ENCODE results near the gene BCL7A. TPM values are rescaled to one million over a fixed set of nuclear protein-coding genes. Genes with fewer than 3 reads are reported as not detected.

The BCL7A gene
- total and polyA plus RNA-seq, 9 of the 15 experiments (the other 6 are each of a cell fraction or from before 2014, with no cell fraction given), result 0.25 to 21.9 (median 14.9) TPM

DNA sequence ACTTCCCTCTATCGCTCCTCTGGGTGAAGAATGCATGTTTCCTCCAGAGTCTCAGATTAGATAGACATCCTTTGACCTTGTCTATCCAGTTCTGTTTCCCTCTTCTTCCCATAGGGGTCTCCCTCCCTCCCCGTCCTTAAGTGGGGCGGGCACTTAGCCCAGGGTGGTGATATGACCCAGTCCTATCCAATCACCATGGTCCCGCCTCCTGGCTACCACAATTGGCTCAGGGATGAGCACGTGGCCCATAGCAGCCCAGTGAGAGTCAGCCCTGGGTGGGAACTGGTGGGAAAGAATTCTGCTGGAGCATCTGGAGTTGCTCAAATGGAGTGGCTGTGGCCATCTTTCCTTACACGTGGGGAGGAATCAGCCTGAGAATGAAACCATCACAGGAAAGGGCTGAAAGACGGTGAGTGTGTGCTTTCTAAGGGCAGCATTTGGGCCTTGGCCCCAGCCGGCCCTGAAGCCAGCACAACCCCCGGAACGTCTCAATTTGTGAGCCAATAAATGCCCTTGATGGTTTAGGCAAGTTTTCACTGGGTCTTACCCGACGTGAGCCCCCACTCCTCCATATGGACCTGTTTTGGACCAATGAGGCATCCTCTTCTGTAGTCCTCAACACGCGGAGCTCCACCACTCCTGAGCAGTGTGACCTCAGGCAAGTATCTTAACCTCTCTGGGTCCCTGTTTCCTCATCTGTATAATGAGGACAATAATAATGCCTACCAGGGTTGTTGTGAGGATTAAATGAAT, 42.5 kb downstream of the BCL7A start (continued):
- TF ChIP-seq ZNF785 (CRISPR knock-in tag; IDR thresholded peaks at IDR 0.05), result no peak
- no peak for TF ChIP-seq ZNF699 (CRISPR knock-in tag; IDR thresholded peaks at IDR 0.05; ENCODE audit: insufficient replicate concordance)
- no peak for TF ChIP-seq ZNF12 (CRISPR knock-in tag; IDR thresholded peaks at IDR 0.05)
- TF ChIP-seq ZNF354B (CRISPR knock-in tag; IDR thresholded peaks at IDR 0.05), result peak; percentile 62; the same call in 1 of the 2 replicates
- no peak for TF ChIP-seq GATA2 (CRISPR knock-in tag; IDR thresholded peaks at IDR 0.05)
- TF ChIP-seq U2AF2 (optimal IDR thresholded peaks at IDR 0.05; ENCODE audit: low read depth, low read length), result no peak
- no peak for TF ChIP-seq HNRNPUL1 (IDR thresholded peaks at IDR 0.05; ENCODE audit: low read length)
- TF ChIP-seq GABPA (tag; conservative IDR thresholded peaks at IDR 0.05; ENCODE audit: low read depth), result no peak; the same call in 1 of the 2 replicates
- TF ChIP-seq MYC (IDR thresholded peaks at IDR 0.05; ENCODE audit: low read depth, low read length), result peak; percentile 99
- TF ChIP-seq MYC (CRISPR knock-in tag; IDR thresholded peaks at IDR 0.05; ENCODE audit: borderline replicate concordance, low read depth), result peak; percentile 94
- TF ChIP-seq, protein P1, sequence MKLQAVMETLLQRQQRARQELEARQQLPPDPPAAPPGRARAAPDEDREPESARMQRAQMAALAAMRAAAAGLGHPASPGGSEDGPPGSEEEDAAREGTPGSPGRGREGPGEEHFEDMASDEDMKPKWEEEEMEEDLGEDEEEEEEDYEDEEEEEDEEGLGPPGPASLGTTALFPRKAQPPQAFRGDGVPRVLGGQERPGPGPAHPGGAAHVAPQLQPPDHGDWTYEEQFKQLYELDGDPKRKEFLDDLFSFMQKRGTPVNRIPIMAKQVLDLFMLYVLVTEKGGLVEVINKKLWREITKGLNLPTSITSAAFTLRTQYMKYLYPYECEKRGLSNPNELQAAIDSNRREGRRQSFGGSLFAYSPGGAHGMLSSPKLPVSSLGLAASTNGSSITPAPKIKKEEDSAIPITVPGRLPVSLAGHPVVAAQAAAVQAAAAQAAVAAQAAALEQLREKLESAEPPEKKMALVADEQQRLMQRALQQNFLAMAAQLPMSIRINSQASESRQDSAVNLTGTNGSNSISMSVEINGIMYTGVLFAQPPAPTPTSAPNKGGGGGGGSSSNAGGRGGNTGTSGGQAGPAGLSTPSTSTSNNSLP (IDR thresholded peaks at IDR 0.05; ENCODE audit: borderline replicate concordance, low read depth, low read length), result peak; percentile 66; the same call in 1 of the 2 replicates
- peak; percentile 65; the same call in 1 of the 2 replicates for TF ChIP-seq ZNF445 (CRISPR knock-in tag; IDR thresholded peaks at IDR 0.05; ENCODE audit: low read depth)
- TF ChIP-seq ETV5 (CRISPR knock-in tag; IDR thresholded peaks at IDR 0.05; ENCODE audit: low read depth), result 0 out of 2 replicates have a peak, but pooled peaks have one; percentile 6
- TF ChIP-seq TEAD1 (CRISPR knock-in tag; IDR thresholded peaks at IDR 0.05), result peak; percentile 84 to 90; a peak in 3 of 4 replicates
- no peak for TF ChIP-seq NONO (IDR thresholded peaks at IDR 0.05; ENCODE audit: low read depth in 2 of 2, low read length in 1 of 2)
- peak; percentile 86 for TF ChIP-seq E2F3 (CRISPR knock-in tag; IDR thresholded peaks at IDR 0.05)
- TF ChIP-seq BCL6 (CRISPR knock-in tag; IDR thresholded peaks at IDR 0.05), result peak; percentile 73
- TF ChIP-seq HNRNPLL (IDR thresholded peaks at IDR 0.05; ENCODE audit: low read depth, low read length, poor library complexity, severe bottlenecking), result peak; percentile 65
- TF ChIP-seq, protein P2, sequence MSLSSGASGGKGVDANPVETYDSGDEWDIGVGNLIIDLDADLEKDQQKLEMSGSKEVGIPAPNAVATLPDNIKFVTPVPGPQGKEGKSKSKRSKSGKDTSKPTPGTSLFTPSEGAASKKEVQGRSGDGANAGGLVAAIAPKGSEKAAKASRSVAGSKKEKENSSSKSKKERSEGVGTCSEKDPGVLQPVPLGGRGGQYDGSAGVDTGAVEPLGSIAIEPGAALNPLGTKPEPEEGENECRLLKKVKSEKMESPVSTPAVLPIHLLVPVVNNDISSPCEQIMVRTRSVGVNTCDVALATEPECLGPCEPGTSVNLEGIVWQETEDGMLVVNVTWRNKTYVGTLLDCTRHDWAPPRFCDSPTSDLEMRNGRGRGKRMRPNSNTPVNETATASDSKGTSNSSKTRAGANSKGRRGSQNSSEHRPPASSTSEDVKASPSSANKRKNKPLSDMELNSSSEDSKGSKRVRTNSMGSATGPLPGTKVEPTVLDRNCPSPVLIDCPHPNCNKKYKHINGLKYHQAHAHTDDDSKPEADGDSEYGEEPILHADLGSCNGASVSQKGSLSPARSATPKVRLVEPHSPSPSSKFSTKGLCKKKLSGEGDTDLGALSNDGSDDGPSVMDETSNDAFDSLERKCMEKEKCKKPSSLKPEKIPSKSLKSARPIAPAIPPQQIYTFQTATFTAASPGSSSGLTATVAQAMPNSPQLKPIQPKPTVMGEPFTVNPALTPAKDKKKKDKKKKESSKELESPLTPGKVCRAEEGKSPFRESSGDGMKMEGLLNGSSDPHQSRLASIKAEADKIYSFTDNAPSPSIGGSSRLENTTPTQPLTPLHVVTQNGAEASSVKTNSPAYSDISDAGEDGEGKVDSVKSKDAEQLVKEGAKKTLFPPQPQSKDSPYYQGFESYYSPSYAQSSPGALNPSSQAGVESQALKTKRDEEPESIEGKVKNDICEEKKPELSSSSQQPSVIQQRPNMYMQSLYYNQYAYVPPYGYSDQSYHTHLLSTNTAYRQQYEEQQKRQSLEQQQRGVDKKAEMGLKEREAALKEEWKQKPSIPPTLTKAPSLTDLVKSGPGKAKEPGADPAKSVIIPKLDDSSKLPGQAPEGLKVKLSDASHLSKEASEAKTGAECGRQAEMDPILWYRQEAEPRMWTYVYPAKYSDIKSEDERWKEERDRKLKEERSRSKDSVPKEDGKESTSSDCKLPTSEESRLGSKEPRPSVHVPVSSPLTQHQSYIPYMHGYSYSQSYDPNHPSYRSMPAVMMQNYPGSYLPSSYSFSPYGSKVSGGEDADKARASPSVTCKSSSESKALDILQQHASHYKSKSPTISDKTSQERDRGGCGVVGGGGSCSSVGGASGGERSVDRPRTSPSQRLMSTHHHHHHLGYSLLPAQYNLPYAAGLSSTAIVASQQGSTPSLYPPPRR (CRISPR knock-in tag; IDR thresholded peaks at IDR 0.05; ENCODE audit: borderline replicate concordance), result peak; percentile 11; the same call in 1 of the 2 replicates
- peak; percentile 83; the same call in 1 of the 2 replicates for TF ChIP-seq HIVEP1 (CRISPR knock-in tag; IDR thresholded peaks at IDR 0.05)
- 0 out of 2 replicates have a peak, but pooled peaks have one; percentile 6 for TF ChIP-seq TARDBP (IDR thresholded peaks at IDR 0.05)
